ENCODE results near the gene SLC37A1. TPM values are rescaled to one million over a fixed set of nuclear protein-coding genes. Genes with fewer than 3 reads are reported as not detected.

The SLC37A1 gene
- total RNA-seq, 1 experiment from 2014 or later = 15.0 TPM

- no peak for ATAC-seq
- Histone ChIP-seq H3K27me3 (ENCODE audit: insufficient read depth, low read length) (no peaks in the 10 kb centered on the region), H3K9ac (ENCODE audit: low read length) (no peak overlapping the region), H3K79me2 (ENCODE audit: insufficient read depth, low read length) (no peaks in the 10 kb centered on the region), H3K27ac (ENCODE audit: low read depth, low read length) (no peak overlapping the region), H3K4me2 (ENCODE audit: low read length) (no peak overlapping the region), H3K36me3 (ENCODE audit: control insufficient read depth in 1 of 2, insufficient read depth in 2 of 2, low read length in 2 of 2) (no peaks in the 10 kb centered on the region), H3K4me3 (replicated peaks in 1 of 2; ENCODE audit: low read depth in 1 of 2, low read length in 2 of 2) (no peak overlapping the region), H4K20me1 (ENCODE audit: insufficient read depth) (no peaks in the 10 kb centered on the region), H3K9me3 (ENCODE audit: control insufficient read depth in 1 of 2, insufficient read depth in 1 of 2, low read depth in 1 of 2, low read length in 2 of 2) (no peaks in the 10 kb centered on the region), H3K9me2 (ENCODE audit: insufficient read depth) (no peaks in the 10 kb centered on the region), H2AFZ (ENCODE audit: low read depth, low read length, poor library complexity, severe bottlenecking) (no peak overlapping the region), H3K4me1 (ENCODE audit: control insufficient read depth in 1 of 2, insufficient read depth in 2 of 2, low read length in 2 of 2) (no peaks in the 10 kb centered on the region)
- POLR2A ChIA-PET = no interaction called here
- DNase-seq (ENCODE audit: low read depth, low spot score) = no peak
- CTCF ChIA-PET = no interaction called here
- BruUV-seq (replicated peaks) = no TSS peak
- TF ChIP-seq EZH2 (IDR thresholded peaks at IDR 0.05) = no peak
- no peak for TF ChIP-seq CBX3 (IDR thresholded peaks at IDR 0.05; ENCODE audit: low read depth)
- no peak for TF ChIP-seq YY1 (IDR thresholded peaks at IDR 0.05; ENCODE audit: extremely low read depth, insufficient replicate concordance, low read depth, low read length)
- no peak for TF ChIP-seq JUND (IDR thresholded peaks at IDR 0.05)
- no peak for TF ChIP-seq SIN3A (IDR thresholded peaks at IDR 0.05; ENCODE audit: low read depth)
- TF ChIP-seq POLR2AphosphoS5 (IDR thresholded peaks at IDR 0.05; ENCODE audit: low read depth, low read length) = no peak
- TF ChIP-seq CEBPB (IDR thresholded peaks at IDR 0.05; ENCODE audit: low read depth) = no peak
- no peak for TF ChIP-seq TCF7L2 (IDR thresholded peaks at IDR 0.05; ENCODE audit: borderline replicate concordance, extremely low read depth, insufficient read depth, insufficient read length)
- TF ChIP-seq EZH2phosphoT487 (IDR thresholded peaks at IDR 0.05; ENCODE audit: borderline replicate concordance) = no peak
- no peak for TF ChIP-seq ELF1 (IDR thresholded peaks at IDR 0.05; ENCODE audit: borderline replicate concordance, low read depth)
- TF ChIP-seq CTCF (IDR thresholded peaks at IDR 0.05 in 2 of 3, conservative IDR thresholded peaks at IDR 0.05 in 1 of 3; ENCODE audit: borderline replicate concordance in 1 of 3, insufficient read depth in 1 of 3, low read depth in 2 of 3, low read length in 2 of 3) = no peak
- TF ChIP-seq RAD21 (IDR thresholded peaks at IDR 0.05; ENCODE audit: low read depth) = no peak
- no peak for TF ChIP-seq ATF3 (IDR thresholded peaks at IDR 0.05)
- TF ChIP-seq ZFX (IDR thresholded peaks at IDR 0.05) = no peak
- TF ChIP-seq ZBTB33 (IDR thresholded peaks at IDR 0.05; ENCODE audit: extremely low read depth, insufficient replicate concordance, low read length) = no peak
- intact Hi-C loops (cut with micrococcal nuclease) = no loop called here
- RAD21 ChIA-PET (ENCODE audit: low non-redundant PET in 1 of 2, low total read pairs in 2 of 2, uncharacterized antibody in 2 of 2, unreplicated experiment in 2 of 2) = no interaction called here
Observed at GRCh38 chr21:42586406-42586805, 72.8 kb downstream of the SLC37A1 start.

Data from HCT116 (cell line).